WTC11 (cell line): ENCODE measurements around the gene PCDH9. TPM values are rescaled to one million over a fixed set of nuclear protein-coding genes. Genes with fewer than 3 reads are reported as not detected.

Experiments used
- ATAC-seq: fragments of 200-7000 bp; cut with Tn5 transposase; 2 replicates; pipeline ENCODE4 v1.10.0; 2021; ENCODE audit warnings: mild to moderate bottlenecking, moderate library complexity
- CTCF ChIA-PET: fragments of 300-600 bp; sonication (Branson Sonifier 250); formaldehyde crosslinking; loops from one replicate; lab custom pipeline; 2021; ENCODE audit warnings: antibody characterized with exemption; lab: Charles Lee
- POLR2A ChIA-PET: fragments of 350-600 bp; sonication (Branson Sonifier 250); formaldehyde crosslinking; loops from one replicate; lab custom pipeline; 2021; ENCODE audit warnings: antibody characterized with exemption; lab: Charles Lee
- DNase-seq: peaks from one replicate; pipeline ENCODE4 v3.0.0; 2021; ENCODE audit warnings: low spot score
- H3K27ac Mint-ChIP-seq: 2 replicates; pipeline ENCODE4 v1.8.0; 2021; ENCODE audit warnings: mixed read lengths
- H3K27me3 Mint-ChIP-seq: 2 replicates; pipeline ENCODE4 v1.8.0; 2021; ENCODE audit warnings: low read depth, mild to moderate bottlenecking, moderate library complexity, mixed read lengths
- H3K36me3 Mint-ChIP-seq: 2 replicates; pipeline ENCODE4 v1.8.0; 2021; ENCODE audit warnings: mixed read lengths
- H3K4me1 Mint-ChIP-seq: 2 replicates; pipeline ENCODE4 v1.8.0; 2022; ENCODE audit warnings: mixed read lengths
- H3K4me3 Mint-ChIP-seq: 2 replicates; pipeline ENCODE4 v1.8.0; 2021; ENCODE audit warnings: mild to moderate bottlenecking, moderate library complexity, mixed read lengths
- H3K9me3 Mint-ChIP-seq: 2 replicates; pipeline ENCODE4 v1.8.0; 2021; ENCODE audit warnings: mixed read lengths
- CREB1 ChIP-seq: sonication (generic); formaldehyde crosslinking; IDR thresholded peaks from 2 replicates; pipeline ENCODE4 v1.8.0; 2023; ENCODE audit warnings: mild to moderate bottlenecking, missing genetic modification reagents
- CREM ChIP-seq: sonication (generic); formaldehyde crosslinking; IDR thresholded peaks from 2 replicates; pipeline ENCODE4 v1.8.1; 2022; ENCODE audit warnings: mild to moderate bottlenecking, missing genetic modification reagents, moderate library complexity
- ETV6 ChIP-seq: sonication (generic); formaldehyde crosslinking; IDR thresholded peaks from 2 replicates; pipeline ENCODE4 v1.8.1; 2022; ENCODE audit warnings: mild to moderate bottlenecking, missing genetic modification reagents
- GABPB1 ChIP-seq: sonication (generic); formaldehyde crosslinking; IDR thresholded peaks from 2 replicates; pipeline ENCODE4 v1.8.1; 2023; ENCODE audit warnings: mild to moderate bottlenecking, missing genetic modification reagents
- KAT7 ChIP-seq: sonication (generic); formaldehyde crosslinking; IDR thresholded peaks from 2 replicates; pipeline ENCODE4 v1.8.1; 2023; ENCODE audit warnings: missing genetic modification reagents, mild to moderate bottlenecking, borderline replicate concordance
- MXD4 ChIP-seq: fragments of 250-450 bp; sonication (Bioruptor Pico); IDR thresholded peaks from 2 replicates; pipeline ENCODE4 v1.8.0; 2021; ENCODE audit warnings: mild to moderate bottlenecking, moderate library complexity, borderline replicate concordance
- MYBL2 ChIP-seq: sonication (generic); formaldehyde crosslinking; IDR thresholded peaks from 2 replicates; pipeline ENCODE4 v1.8.1; 2023; ENCODE audit warnings: mild to moderate bottlenecking, moderate library complexity, missing genetic modification reagents
- NR1H2 ChIP-seq: sonication (generic); formaldehyde crosslinking; IDR thresholded peaks from 2 replicates; pipeline ENCODE4 v1.9.0; 2021; ENCODE audit warnings: mild to moderate bottlenecking, moderate library complexity, missing genetic modification reagents
- NR3C1 ChIP-seq: sonication (generic); formaldehyde crosslinking; conservative IDR thresholded peaks from 2 replicates; pipeline ENCODE4 v1.8.1; 2023; ENCODE audit warnings: low read depth, mild to moderate bottlenecking, missing genetic modification reagents
- RORB ChIP-seq: fragments of 250-450 bp; sonication (Bioruptor Pico); IDR thresholded peaks from 2 replicates; pipeline ENCODE4 v1.9.0; 2021; ENCODE audit warnings: mild to moderate bottlenecking
- SMAD4 ChIP-seq: sonication (generic); formaldehyde crosslinking; IDR thresholded peaks from 2 replicates; pipeline ENCODE4 v1.8.0; 2022; ENCODE audit warnings: mild to moderate bottlenecking, missing genetic modification reagents
- SOX15 ChIP-seq: fragments of 250-450 bp; sonication (Bioruptor Pico); IDR thresholded peaks from 2 replicates; pipeline ENCODE4 v1.9.0; 2021; ENCODE audit warnings: mild to moderate bottlenecking
- ZNF138 ChIP-seq: sonication (generic); formaldehyde crosslinking; conservative IDR thresholded peaks from 2 replicates; pipeline ENCODE4 v1.8.1; 2022; ENCODE audit warnings: mild to moderate bottlenecking, moderate library complexity, missing genetic modification reagents
- ZNF219 ChIP-seq: sonication (generic); formaldehyde crosslinking; IDR thresholded peaks from 2 replicates; pipeline ENCODE4 v1.8.0; 2023; ENCODE audit warnings: missing genetic modification reagents, mild to moderate bottlenecking, borderline replicate concordance
- ZNF396 ChIP-seq: fragments of 250-450 bp; sonication (Bioruptor Pico); IDR thresholded peaks from 2 replicates; pipeline ENCODE4 v1.8.0; 2021; ENCODE audit warnings: mild to moderate bottlenecking, moderate library complexity, borderline replicate concordance
- total RNA-seq: library from RNA; stranded (reverse); gene quantifications from 3 replicates; pipeline ENCODE4 v1.2.3, GENCODE V29; 2021
- TF ChIP-seq, protein P1 (sequence below): sonication (generic); formaldehyde crosslinking; IDR thresholded peaks from 2 replicates; pipeline ENCODE4 v1.8.1; 2022; ENCODE audit warnings: low read depth, missing genetic modification reagents, borderline replicate concordance
- TF ChIP-seq, protein P2 (sequence below): sonication (generic); formaldehyde crosslinking; IDR thresholded peaks from 2 replicates; pipeline ENCODE4 v1.8.0; 2022; ENCODE audit warnings: mild to moderate bottlenecking, missing genetic modification reagents
- TF ChIP-seq, protein P3 (sequence below): sonication (generic); formaldehyde crosslinking; IDR thresholded peaks from 2 replicates; pipeline ENCODE4 v1.8.1; 2023; ENCODE audit warnings: mild to moderate bottlenecking, missing genetic modification reagents
- TF ChIP-seq, protein P4 (sequence below): sonication (generic); formaldehyde crosslinking; IDR thresholded peaks from 2 replicates; pipeline ENCODE4 v1.8.1; 2023; ENCODE audit warnings: mild to moderate bottlenecking, moderate library complexity, missing genetic modification reagents
- TF ChIP-seq, protein P5 (sequence below): fragments of 250-450 bp; sonication (Bioruptor Pico); IDR thresholded peaks from 2 replicates; pipeline ENCODE4 v2.1.2; 2022; ENCODE audit warnings: mild to moderate bottlenecking, moderate library complexity
- TF ChIP-seq, protein P6 (sequence below): fragments of 250-450 bp; sonication (Bioruptor Pico); IDR thresholded peaks from 2 replicates; pipeline ENCODE4 v1.9.0; 2021; ENCODE audit warnings: moderate library complexity, mild to moderate bottlenecking, inconsistent platforms, borderline replicate concordance

PCDH9 gene
- total RNA-seq, 1 experiment from 2014 or later = 0.48 TPM

DNA sequence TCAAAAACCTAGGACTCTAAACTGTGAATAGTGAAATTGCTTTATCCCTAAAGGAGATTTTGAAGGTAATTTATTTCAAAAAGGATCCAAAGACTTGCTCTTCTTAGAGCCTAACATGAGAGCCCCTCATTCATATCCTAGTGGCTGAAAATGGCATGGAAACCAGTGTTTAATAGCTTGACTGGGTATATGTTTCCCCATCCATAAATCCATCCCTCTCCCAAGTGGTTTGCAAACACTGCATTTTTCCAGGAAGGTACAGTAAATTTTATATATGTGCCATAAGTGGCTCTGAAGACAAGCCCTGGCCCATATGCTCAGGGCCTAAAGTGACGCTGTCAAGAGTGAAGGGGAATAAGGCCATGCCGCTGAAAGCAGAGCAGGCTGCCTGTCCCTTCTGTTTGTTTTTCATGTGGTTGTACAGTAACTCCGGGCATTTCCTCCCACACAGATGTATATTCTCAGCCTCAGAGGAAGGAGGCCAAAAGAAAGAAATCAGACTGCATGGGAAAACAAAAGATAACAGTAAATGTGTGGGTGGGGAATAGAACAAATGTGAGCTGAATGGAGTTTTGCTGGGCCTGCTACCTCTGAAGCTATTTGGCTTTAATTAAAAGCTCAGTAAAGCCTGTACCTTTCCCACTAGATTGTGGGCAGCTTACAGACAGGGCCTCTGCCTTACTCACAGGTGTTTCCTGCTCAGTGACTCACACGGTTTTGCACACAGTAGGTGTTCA is 181.9 kb downstream of the PCDH9 start (continued):
- TF ChIP-seq, protein P1, sequence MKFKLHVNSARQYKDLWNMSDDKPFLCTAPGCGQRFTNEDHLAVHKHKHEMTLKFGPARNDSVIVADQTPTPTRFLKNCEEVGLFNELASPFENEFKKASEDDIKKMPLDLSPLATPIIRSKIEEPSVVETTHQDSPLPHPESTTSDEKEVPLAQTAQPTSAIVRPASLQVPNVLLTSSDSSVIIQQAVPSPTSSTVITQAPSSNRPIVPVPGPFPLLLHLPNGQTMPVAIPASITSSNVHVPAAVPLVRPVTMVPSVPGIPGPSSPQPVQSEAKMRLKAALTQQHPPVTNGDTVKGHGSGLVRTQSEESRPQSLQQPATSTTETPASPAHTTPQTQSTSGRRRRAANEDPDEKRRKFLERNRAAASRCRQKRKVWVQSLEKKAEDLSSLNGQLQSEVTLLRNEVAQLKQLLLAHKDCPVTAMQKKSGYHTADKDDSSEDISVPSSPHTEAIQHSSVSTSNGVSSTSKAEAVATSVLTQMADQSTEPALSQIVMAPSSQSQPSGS (CRISPR knock-in tag) = no peak
- TF ChIP-seq, protein P2, sequence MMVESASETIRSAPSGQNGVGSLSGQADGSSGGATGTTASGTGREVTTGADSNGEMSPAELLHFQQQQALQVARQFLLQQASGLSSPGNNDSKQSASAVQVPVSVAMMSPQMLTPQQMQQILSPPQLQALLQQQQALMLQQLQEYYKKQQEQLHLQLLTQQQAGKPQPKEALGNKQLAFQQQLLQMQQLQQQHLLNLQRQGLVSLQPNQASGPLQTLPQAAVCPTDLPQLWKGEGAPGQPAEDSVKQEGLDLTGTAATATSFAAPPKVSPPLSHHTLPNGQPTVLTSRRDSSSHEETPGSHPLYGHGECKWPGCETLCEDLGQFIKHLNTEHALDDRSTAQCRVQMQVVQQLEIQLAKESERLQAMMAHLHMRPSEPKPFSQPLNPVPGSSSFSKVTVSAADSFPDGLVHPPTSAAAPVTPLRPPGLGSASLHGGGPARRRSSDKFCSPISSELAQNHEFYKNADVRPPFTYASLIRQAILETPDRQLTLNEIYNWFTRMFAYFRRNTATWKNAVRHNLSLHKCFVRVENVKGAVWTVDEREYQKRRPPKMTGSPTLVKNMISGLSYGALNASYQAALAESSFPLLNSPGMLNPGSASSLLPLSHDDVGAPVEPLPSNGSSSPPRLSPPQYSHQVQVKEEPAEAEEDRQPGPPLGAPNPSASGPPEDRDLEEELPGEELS (CRISPR knock-in tag) = no peak
- TF ChIP-seq, protein P3, sequence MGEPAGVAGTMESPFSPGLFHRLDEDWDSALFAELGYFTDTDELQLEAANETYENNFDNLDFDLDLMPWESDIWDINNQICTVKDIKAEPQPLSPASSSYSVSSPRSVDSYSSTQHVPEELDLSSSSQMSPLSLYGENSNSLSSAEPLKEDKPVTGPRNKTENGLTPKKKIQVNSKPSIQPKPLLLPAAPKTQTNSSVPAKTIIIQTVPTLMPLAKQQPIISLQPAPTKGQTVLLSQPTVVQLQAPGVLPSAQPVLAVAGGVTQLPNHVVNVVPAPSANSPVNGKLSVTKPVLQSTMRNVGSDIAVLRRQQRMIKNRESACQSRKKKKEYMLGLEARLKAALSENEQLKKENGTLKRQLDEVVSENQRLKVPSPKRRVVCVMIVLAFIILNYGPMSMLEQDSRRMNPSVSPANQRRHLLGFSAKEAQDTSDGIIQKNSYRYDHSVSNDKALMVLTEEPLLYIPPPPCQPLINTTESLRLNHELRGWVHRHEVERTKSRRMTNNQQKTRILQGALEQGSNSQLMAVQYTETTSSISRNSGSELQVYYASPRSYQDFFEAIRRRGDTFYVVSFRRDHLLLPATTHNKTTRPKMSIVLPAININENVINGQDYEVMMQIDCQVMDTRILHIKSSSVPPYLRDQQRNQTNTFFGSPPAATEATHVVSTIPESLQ (CRISPR knock-in tag) = no peak
- TF ChIP-seq, protein P4, sequence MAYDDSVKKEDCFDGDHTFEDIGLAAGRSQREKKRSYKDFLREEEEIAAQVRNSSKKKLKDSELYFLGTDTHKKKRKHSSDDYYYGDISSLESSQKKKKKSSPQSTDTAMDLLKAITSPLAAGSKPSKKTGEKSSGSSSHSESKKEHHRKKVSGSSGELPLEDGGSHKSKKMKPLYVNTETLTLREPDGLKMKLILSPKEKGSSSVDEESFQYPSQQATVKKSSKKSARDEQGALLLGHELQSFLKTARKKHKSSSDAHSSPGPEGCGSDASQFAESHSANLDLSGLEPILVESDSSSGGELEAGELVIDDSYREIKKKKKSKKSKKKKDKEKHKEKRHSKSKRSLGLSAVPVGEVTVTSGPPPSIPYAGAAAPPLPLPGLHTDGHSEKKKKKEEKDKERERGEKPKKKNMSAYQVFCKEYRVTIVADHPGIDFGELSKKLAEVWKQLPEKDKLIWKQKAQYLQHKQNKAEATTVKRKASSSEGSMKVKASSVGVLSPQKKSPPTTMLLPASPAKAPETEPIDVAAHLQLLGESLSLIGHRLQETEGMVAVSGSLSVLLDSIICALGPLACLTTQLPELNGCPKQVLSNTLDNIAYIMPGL = no peak
- TF ChIP-seq SOX15 (CRISPR knock-in tag) (no peak), ZNF396 (no peak)
- TF ChIP-seq, all 79 proteins: peak for 0

DNA sequence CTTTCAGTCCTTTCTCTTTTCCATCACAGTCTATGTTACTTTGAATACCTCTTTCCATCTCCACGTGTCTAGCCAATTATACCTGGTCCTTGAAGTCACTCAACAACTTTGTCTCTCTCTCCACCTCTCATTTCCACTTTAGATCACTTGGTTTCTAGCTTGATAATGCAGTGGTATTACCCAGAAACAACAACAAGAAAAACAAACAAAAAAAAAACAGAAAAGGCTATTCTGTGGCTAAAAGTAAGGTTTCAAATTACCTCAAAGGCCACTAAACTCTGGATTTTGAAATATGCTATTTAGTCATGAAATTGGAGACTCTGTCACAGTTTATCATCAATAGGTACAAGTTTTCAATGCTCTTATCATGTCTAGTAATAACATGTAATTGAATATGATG is 184.8 kb downstream of the PCDH9 start:
- Mint-ChIP-seq H3K9me3 (no peaks in the 10 kb centered on the region), H3K27me3 (no peaks in the 10 kb centered on the region), H3K4me1 (peaks cover 3% of the 10 kb centered on the region), H3K36me3 (no peaks in the 10 kb centered on the region), H3K4me3 (no peak overlapping the region), H3K27ac (no peak overlapping the region)
- DNase-seq = no peak
- ATAC-seq = no peak
- no peak for TF ChIP-seq CREB1 (CRISPR knock-in tag)
- TF ChIP-seq, protein P5, sequence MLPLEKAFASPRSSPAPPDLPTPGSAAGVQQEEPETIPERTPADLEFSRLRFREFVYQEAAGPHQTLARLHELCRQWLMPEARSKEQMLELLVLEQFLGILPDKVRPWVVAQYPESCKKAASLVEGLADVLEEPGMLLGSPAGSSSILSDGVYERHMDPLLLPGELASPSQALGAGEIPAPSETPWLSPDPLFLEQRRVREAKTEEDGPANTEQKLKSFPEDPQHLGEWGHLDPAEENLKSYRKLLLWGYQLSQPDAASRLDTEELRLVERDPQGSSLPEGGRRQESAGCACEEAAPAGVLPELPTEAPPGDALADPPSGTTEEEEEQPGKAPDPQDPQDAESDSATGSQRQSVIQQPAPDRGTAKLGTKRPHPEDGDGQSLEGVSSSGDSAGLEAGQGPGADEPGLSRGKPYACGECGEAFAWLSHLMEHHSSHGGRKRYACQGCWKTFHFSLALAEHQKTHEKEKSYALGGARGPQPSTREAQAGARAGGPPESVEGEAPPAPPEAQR (CRISPR knock-in tag) = no peak
- ChIA-PET CTCF (no interaction called here), POLR2A (no interaction called here)

DNA sequence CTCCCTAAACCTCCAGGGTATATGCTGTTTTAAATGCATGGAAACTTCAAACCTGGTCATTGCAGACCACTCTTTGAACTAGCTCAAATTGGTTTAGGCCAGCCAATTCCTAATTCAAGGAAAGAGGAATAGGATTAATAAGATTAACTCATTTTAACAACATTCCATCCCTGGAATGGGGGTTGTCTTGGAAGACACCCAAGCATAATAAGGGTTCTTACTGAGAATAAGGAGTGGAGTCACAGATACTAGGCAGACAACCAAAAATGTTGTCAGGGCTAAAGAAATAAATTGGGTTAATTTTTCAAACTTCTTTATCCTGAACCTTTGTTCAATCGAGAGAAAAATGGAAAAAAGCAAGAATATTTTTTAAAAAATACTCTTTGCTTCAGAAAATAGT is 186.2 kb downstream of the PCDH9 start:
- POLR2A ChIA-PET = no interaction called here
- CTCF ChIA-PET = no interaction called here
- Mint-ChIP-seq H3K27ac (no peak overlapping the region), H3K36me3 (no peaks in the 10 kb centered on the region), H3K4me3 (no peak overlapping the region), H3K27me3 (no peaks in the 10 kb centered on the region), H3K9me3 (no peaks in the 10 kb centered on the region), H3K4me1 (peaks cover 3% of the 10 kb centered on the region)
- DNase-seq (no peak), ATAC-seq (no peak)
- TF ChIP-seq ZNF219 (CRISPR knock-in tag) (no peak), GABPB1 (CRISPR knock-in tag) (no peak), KAT7 (CRISPR knock-in tag) (no peak), ZNF138 (CRISPR knock-in tag) (no peak), MYBL2 (no peak), NR1H2 (CRISPR knock-in tag) (no peak), MXD4 (CRISPR knock-in tag) (no peak), CREM (CRISPR knock-in tag) (no peak), SMAD4 (CRISPR knock-in tag) (no peak), NR3C1 (CRISPR knock-in tag) (no peak), ETV6 (CRISPR knock-in tag) (no peak), RORB (no peak)
- TF ChIP-seq, protein P5 (CRISPR knock-in tag) = no peak
- TF ChIP-seq, protein P6, sequence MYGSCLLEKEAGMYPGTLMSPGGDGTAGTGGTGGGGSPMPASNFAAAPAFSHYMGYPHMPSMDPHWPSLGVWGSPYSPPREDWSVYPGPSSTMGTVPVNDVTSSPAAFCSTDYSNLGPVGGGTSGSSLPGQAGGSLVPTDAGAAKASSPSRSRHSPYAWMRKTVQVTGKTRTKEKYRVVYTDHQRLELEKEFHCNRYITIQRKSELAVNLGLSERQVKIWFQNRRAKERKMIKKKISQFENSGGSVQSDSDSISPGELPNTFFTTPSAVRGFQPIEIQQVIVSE (CRISPR knock-in tag) = no peak
